H9 (cell line): ENCODE measurements around the gene CAPN12. TPM values are rescaled to one million over a fixed set of nuclear protein-coding genes. Genes with fewer than 3 reads are reported as not detected.
A peak's percentile ranks its signal among the peaks of the same experiment; 100 is the strongest.

ENCODE experiments used
- DNase-seq: peaks from one replicate; pipeline ENCODE4 v3.0.0-alpha.2; 2017
- H2AFZ ChIP-seq: one replicate; pipeline ENCODE4 v1.6.1; 2013; ENCODE audit warnings: mild to moderate bottlenecking, low read length, control low read depth, moderate library complexity
- H2AK5ac ChIP-seq: 2 replicates; pipeline ENCODE4 v1.6.1; 2013; ENCODE audit warnings: low read length, control low read depth, mixed read lengths; ENCODE audit not compliant: insufficient read length
- H2BK120ac ChIP-seq: one replicate; pipeline ENCODE4 v1.6.1; 2013; ENCODE audit warnings: low read depth, mild to moderate bottlenecking, low read length, control low read depth, inconsistent platforms; ENCODE audit not compliant: poor library complexity, severe bottlenecking
- H2BK12ac ChIP-seq: 2 replicates; pipeline ENCODE4 v1.6.1; 2013; ENCODE audit warnings: low read length, control low read depth, mixed read lengths, low read depth; ENCODE audit not compliant: insufficient read length
- H2BK15ac ChIP-seq: 2 replicates; pipeline ENCODE4 v1.6.1; 2013; ENCODE audit warnings: low read depth, low read length, control low read depth
- H2BK20ac ChIP-seq: one replicate; pipeline ENCODE4 v1.6.1; 2013; ENCODE audit warnings: low read depth, mild to moderate bottlenecking, low read length, control low read depth, inconsistent platforms; ENCODE audit not compliant: poor library complexity, severe bottlenecking
- H2BK5ac ChIP-seq: 2 replicates; pipeline ENCODE4 v1.6.1; 2013; ENCODE audit warnings: low read length, control low read depth, mixed read lengths; ENCODE audit not compliant: insufficient read length
- H3K14ac ChIP-seq: 2 replicates; pipeline ENCODE4 v1.6.1; 2013; ENCODE audit warnings: low read length, control low read depth; ENCODE audit not compliant: insufficient read depth
- H3K18ac ChIP-seq: 2 replicates; pipeline ENCODE4 v1.6.1; 2013; ENCODE audit warnings: low read depth, mild to moderate bottlenecking, mixed read lengths, low read length, control low read depth; ENCODE audit not compliant: insufficient read length
- H3K23ac ChIP-seq: 2 replicates; pipeline ENCODE4 v1.6.1; 2013; ENCODE audit warnings: low read length, control low read depth, mixed read lengths, low read depth; ENCODE audit not compliant: insufficient read length
- H3K23me2 ChIP-seq: 2 replicates; pipeline ENCODE4 v1.6.1; 2013; ENCODE audit warnings: low read depth, mild to moderate bottlenecking, mixed read lengths, low read length, control low read depth; ENCODE audit not compliant: insufficient read length, poor library complexity, severe bottlenecking
- H3K27ac ChIP-seq: 2 replicates; pipeline ENCODE4 v1.5.1; 2013; ENCODE audit warnings: low read length, control low read depth, mixed read lengths, low read depth; ENCODE audit not compliant: insufficient read length
- H3K27me3 ChIP-seq: 2 replicates; pipeline ENCODE4 v1.6.1; 2013; ENCODE audit warnings: low read length, control low read depth, inconsistent platforms; ENCODE audit not compliant: insufficient read depth
- H3K4ac ChIP-seq: 2 replicates; pipeline ENCODE4 v1.6.1; 2013; ENCODE audit warnings: low read depth, mild to moderate bottlenecking, control low read depth, inconsistent platforms, low read length, moderate library complexity
- H3K4me1 ChIP-seq: 2 replicates; pipeline ENCODE4 v1.6.1; 2013; ENCODE audit warnings: low read length, control low read depth, inconsistent platforms; ENCODE audit not compliant: insufficient read depth
- H3K4me2 ChIP-seq: 2 replicates; pipeline ENCODE4 v1.6.1; 2013; ENCODE audit warnings: low read length, control low read depth, mixed read lengths; ENCODE audit not compliant: insufficient read length, insufficient read depth
- H3K56ac ChIP-seq: 2 replicates; pipeline ENCODE4 v1.6.1; 2013; ENCODE audit warnings: low read depth, mild to moderate bottlenecking, mixed read lengths, low read length, control low read depth; ENCODE audit not compliant: insufficient read length
- H3K79me1 ChIP-seq: 2 replicates; pipeline ENCODE4 v1.6.1; 2013; ENCODE audit warnings: low read depth, mild to moderate bottlenecking, moderate library complexity, low read length, control low read depth, inconsistent platforms; ENCODE audit not compliant: insufficient read depth, poor library complexity, severe bottlenecking
- H3K79me2 ChIP-seq: 2 replicates; pipeline ENCODE4 v1.6.1; 2013; ENCODE audit warnings: low read length, control low read depth, inconsistent platforms; ENCODE audit not compliant: insufficient read depth
- H3K9ac ChIP-seq: 2 replicates; pipeline ENCODE4 v1.6.1; 2013; ENCODE audit warnings: low read length, control low read depth, mixed read lengths; ENCODE audit not compliant: insufficient read length; ENCODE audit errors: extremely low read depth
- H3K9me3 ChIP-seq: one replicate; pipeline ENCODE4 v1.6.1; 2013; ENCODE audit warnings: low read depth, low read length, inconsistent platforms; ENCODE audit not compliant: control insufficient read depth
- H3T11ph ChIP-seq: one replicate; pipeline ENCODE4 v1.6.1; 2013; ENCODE audit warnings: mild to moderate bottlenecking, low read length, control low read depth, inconsistent platforms
- H4K20me1 ChIP-seq: one replicate; pipeline ENCODE4 v1.6.1; 2013; ENCODE audit not compliant: control insufficient read depth, insufficient read length, insufficient read depth
- H4K5ac ChIP-seq: 2 replicates; pipeline ENCODE4 v1.6.1; 2013; ENCODE audit warnings: low read depth, mild to moderate bottlenecking, mixed read lengths, low read length, control low read depth; ENCODE audit not compliant: insufficient read length
- H4K8ac ChIP-seq: replicated peaks from 2 replicates; pipeline ENCODE4 v1.6.1; 2013; ENCODE audit warnings: low read length, control low read depth, mixed read lengths, low read depth; ENCODE audit not compliant: insufficient read length
- H4K91ac ChIP-seq: 2 replicates; pipeline ENCODE4 v1.6.1; 2013; ENCODE audit warnings: low read depth, mild to moderate bottlenecking, moderate library complexity, mixed read lengths, low read length, control low read depth; ENCODE audit not compliant: insufficient read length
- H3K27ac Mint-ChIP-seq, 3 experiments: 2 replicates in 2 of 3; 3 replicates in 1 of 3; pipeline ENCODE4 v1.8.0; 2020 to 2021; ENCODE audit warnings: mixed read lengths in 3 of 3, mild to moderate bottlenecking in 1 of 3, moderate library complexity in 1 of 3
- H3K27me3 Mint-ChIP-seq: 2 replicates; pipeline ENCODE4 v1.8.0; 2021; ENCODE audit warnings: low read depth, mild to moderate bottlenecking, moderate library complexity, mixed read lengths
- H3K36me3 Mint-ChIP-seq, 3 experiments: 2 replicates in 2 of 3; 3 replicates in 1 of 3; pipeline ENCODE4 v1.8.0; 2020 to 2021; ENCODE audit warnings: low read depth in 3 of 3, mixed read lengths in 3 of 3; ENCODE audit not compliant: insufficient read depth in 1 of 3
- H3K4me1 Mint-ChIP-seq, 2 experiments: 2 replicates each; pipeline ENCODE4 v1.8.0; 2020; ENCODE audit warnings: mixed read lengths in 2 of 2
- H3K4me3 Mint-ChIP-seq, 2 experiments: 2 replicates in 1 of 2; 3 replicates in 1 of 2; pipeline ENCODE4 v1.8.0; 2020 to 2021; ENCODE audit warnings: mild to moderate bottlenecking in 2 of 2, mixed read lengths in 2 of 2, moderate library complexity in 1 of 2
- H3K9me3 Mint-ChIP-seq, 2 experiments: 2 replicates in 1 of 2; 3 replicates in 1 of 2; pipeline ENCODE4 v1.8.0; 2020; ENCODE audit warnings: mild to moderate bottlenecking in 2 of 2, mixed read lengths in 2 of 2, moderate library complexity in 1 of 2
- CTCF ChIP-seq: fragments of 200-600 bp; sonication (generic); conservative IDR thresholded peaks from 3 replicates; pipeline ENCODE4 v1.8.0; 2021; ENCODE audit warnings: antibody characterized with exemption, mild to moderate bottlenecking
- WGBS: extraction: QIAGEN DNeasy Blood & Tissue Kit; methylation state at CpG from one replicate; pipeline ENCODE4 v1.1.7; 2013; ENCODE audit warnings: missing lambda C conversion rate, low lambda C conversion rate, mixed read lengths; ENCODE audit not compliant: insufficient read length; ENCODE audit errors: extremely low coverage; 5-methylcytosine and 5-hydroxymethylcytosine counted together
- total RNA-seq: library from RNA; stranded (reverse); gene quantifications from 2 replicates; pipeline ENCODE4 v1.2.1, GENCODE V29; 2021

The CAPN12 gene
- total RNA-seq, 1 experiment from 2014 or later = 10.5 TPM

GRCh38 chr19:38734176-38734425 lies 10.2 kb downstream of the CAPN12 start:
- Histone ChIP-seq H2BK20ac (no peak overlapping the region), H2AK5ac (no peak overlapping the region), H3K79me2 (no peaks in the 10 kb centered on the region), H2BK5ac (no peak overlapping the region), H3K56ac (no peak overlapping the region), H2BK15ac (no peak overlapping the region), H3K4ac (no peak overlapping the region), H3K23ac (no peak overlapping the region), H3K18ac (no peak overlapping the region), H3K23me2 (peaks cover 8% of the 10 kb centered on the region), H3K4me1 (no peaks in the 10 kb centered on the region; the same call in 1 of the 2 replicates), H3K27me3 (no peaks in the 10 kb centered on the region; the same call in 1 of the 2 replicates), H2BK120ac (no peak overlapping the region), H4K91ac (no peak overlapping the region), H3K27ac (no peak overlapping the region), H4K8ac (no peak overlapping the region), H3K9ac (no peak overlapping the region), H3T11ph (no peak overlapping the region), H3K14ac (no peak overlapping the region), H2BK12ac (no peak overlapping the region), H3K79me1 (no peaks in the 10 kb centered on the region), H3K4me2 (no peak overlapping the region), H3K9me3 (no peaks in the 10 kb centered on the region), H4K5ac (no peak overlapping the region), H2AFZ (no peak overlapping the region), H4K20me1 (no peaks in the 10 kb centered on the region)
- peaks cover 17% of the 10 kb centered on the region for H3K27me3 Mint-ChIP-seq
- H3K27ac Mint-ChIP-seq = no peak overlapping the region
- H3K4me1 Mint-ChIP-seq = peaks cover 6 to 15% of the 10 kb centered on the region in 2 experiments
- peak overlapping the region in 1 of 2 experiments; percentile 86; a peak in 2 of 5 replicates for H3K4me3 Mint-ChIP-seq
- no peak for TF ChIP-seq CTCF
- H3K9me3 Mint-ChIP-seq = no peaks in the 10 kb centered on the region; a peak in 1 of 5 replicates
- no CpG with 5 or more reads among the region's 4 CpGs for WGBS
- DNase-seq = no peak
- peaks cover 13 to 32% (median 27%) of the 10 kb centered on the region in 3 experiments for H3K36me3 Mint-ChIP-seq
